Astrocyte of the hippocampus (primary cell): ENCODE results near the gene MORN1.
"Not testable (repeated sequence)": the region's sequence is repeated elsewhere in the genome, so short reads cannot be mapped to it uniquely, and the experiment has no call there.

Experiments
- DNase-seq: peaks from one replicate; pipeline ENCODE4 v3.0.0; 2011; ENCODE audit warnings: low read depth, low spot score

MORN1 gene

DNA sequence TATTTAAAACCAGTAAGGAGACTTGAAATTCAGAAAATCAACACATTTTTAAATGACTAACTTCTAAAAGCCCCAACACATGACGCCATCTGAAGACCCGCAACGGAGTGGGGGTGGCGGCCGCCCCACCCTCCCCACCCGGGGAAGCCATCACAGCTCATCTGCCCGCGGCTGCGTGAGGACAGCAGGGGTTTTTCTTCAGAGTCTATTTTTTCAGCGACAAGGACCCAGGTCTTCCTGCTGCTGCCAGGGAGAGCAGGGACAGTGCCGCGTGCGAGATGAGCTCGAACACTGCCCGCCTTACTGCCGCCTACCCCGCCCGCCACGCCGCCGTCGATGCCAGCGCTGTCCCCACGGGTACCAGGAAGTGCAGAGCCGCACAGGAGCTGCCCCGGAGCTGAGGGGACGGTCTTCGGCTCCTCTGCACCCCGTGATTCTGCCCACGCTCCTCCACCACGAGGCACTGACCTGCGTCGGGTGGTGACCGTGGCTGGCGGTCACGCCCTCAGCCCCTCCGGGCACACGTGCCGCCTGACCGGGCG lies 84.2 kb downstream of the MORN1 start:
- no peak for DNase-seq

DNA sequence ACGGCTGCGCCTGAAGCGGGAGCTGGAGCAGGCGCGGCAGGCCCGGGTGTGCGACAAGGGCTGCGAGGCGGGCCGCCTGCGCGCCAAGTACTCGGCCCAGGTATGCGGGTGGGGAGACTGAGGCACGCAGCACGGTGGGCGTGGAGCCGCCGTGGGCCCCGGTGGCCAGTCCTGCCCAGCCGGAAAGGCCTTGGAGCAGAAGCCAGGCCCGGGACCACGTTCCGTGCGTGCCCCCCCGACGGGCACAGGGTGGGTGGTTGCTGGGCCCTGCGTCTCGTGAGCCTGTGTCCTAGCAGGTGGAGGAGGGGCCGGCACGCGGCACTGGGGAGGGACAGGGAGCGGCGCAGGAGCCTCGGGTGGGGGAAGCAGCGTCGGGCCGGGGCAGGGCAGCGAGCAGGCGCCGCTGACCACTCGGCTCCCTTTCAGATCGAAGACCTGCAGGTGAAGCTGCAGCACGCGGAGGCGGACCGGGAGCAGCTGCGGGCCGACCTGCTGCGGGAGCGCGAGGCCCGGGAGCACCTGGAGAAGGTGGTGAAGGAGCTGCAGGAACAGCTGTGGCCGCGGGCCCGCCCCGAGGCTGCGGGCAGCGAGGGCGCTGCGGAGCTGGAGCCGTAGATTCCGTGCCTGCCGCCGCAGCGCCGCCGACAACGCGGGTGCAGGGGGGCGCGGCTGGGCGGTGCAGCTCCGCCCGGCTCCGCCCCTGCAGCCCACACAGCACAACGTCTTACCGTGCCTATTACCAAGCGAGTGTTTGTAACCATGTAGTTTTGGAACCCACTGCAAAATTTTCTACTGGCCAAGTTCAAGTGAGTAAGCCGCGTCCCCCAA lies 85.0 kb downstream of the MORN1 start:
- DNase-seq: no peak

DNA sequence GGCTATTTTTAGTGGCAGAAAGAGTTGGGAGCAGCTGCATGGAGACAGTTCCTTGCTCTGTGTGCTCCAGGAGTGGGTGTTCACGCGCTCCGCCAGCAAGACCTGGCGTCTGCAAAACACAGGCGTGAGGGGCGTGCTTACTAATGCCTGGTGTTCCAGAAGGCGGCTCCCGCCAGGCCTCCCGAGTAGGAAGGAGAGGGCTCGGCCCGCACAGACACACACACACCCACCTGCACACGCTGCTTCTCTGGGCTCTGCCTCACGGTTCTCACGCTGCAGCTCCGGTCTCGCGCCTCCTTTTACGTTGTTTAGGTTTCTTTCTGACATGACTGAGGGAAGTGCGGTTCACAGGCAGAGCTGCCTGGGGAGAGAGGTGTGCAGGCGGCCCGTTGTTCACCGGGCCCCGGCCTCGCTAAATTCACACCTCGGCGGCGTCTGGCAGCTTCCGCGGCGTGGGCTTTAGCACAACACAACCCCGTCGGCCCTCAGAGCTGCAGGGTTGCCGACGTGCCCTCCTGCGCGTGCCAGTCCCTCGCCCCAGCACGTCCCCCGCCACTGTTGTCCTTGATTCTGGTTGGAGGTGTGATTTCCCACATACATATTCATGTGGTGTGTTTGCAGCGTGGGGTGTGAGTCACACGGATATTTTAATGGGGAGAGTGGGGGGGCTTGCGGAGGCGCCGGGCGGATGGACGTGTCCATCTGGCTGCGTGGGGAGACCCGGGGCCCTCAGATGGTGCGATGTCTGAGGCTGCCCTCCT lies 86.3 kb downstream of the MORN1 start:
- peak; percentile 69 for DNase-seq

DNA sequence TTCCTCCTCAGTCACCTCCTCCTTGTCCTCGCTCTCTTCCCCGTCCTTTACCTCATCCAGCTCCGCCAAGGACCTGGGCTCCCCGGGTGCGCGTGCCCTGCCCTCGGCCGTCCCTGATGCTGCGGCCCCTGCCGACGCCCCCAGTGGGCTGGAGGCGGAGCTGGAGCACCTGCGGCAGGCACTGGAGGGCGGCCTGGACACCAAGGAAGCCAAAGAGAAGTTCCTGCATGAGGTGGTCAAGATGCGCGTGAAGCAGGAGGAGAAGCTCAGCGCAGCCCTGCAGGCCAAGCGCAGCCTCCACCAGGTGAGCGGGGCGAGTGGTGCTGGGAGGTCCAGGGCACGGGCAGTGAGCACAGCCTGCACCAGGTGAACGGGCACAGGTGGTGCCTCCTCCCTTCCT lies 87.1 kb downstream of the MORN1 start:
- DNase-seq: no peak

DNA sequence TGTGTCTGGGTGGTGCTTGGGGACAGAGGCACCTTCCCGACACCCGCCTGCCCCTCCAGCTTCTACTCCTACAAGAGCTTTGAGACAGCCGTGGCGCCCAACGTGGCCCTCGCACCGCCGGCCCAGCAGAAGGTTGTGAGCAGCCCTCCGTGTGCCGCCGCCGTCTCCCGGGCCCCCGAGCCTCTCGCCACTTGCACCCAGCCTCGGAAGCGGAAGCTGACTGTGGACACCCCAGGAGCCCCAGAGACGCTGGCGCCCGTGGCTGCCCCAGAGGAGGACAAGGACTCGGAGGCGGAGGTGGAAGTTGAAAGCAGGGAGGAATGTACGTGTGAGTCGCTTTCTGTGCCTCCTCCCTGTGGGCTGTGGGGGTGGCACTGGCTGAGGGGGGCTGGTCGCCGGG lies 87.6 kb downstream of the MORN1 start:
- no peak for DNase-seq

DNA sequence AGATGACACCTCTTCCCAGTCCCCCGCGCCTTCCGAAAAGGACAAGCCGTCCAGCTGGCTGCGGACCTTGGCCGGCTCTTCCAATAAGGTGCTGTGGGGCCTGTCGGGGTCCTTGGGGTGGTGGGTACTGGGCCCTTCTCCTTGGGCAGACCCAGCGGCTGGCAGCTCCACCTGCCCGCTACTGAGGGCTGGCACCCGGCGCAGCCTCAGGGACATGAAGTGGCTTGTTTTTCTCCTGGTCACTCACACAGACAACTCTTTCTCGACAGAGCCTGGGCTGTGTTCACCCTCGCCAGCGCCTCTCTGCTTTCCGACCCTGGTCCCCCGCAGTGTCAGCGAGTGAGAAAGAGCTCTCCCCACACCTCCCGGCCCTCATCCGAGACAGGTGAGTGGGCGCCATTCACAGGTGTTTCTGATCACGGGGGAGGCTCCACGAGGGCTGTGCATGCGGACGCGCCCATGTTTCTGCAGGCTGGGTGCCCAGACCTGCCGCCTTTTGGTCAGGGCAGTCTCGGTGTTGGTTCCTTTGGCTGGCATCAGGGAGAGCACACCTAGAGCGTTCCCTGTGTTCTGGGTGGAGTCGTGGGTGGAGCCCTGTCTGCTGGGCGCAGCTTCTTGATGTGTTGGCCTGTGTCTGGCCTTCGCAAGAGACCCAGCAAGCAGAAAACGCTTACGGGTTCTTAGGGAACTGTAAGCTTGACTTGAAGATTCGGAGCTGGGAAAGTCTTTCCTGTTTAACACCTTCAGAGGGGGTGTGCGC lies 88.2 kb downstream of the MORN1 start:
- no peak for DNase-seq

DNA sequence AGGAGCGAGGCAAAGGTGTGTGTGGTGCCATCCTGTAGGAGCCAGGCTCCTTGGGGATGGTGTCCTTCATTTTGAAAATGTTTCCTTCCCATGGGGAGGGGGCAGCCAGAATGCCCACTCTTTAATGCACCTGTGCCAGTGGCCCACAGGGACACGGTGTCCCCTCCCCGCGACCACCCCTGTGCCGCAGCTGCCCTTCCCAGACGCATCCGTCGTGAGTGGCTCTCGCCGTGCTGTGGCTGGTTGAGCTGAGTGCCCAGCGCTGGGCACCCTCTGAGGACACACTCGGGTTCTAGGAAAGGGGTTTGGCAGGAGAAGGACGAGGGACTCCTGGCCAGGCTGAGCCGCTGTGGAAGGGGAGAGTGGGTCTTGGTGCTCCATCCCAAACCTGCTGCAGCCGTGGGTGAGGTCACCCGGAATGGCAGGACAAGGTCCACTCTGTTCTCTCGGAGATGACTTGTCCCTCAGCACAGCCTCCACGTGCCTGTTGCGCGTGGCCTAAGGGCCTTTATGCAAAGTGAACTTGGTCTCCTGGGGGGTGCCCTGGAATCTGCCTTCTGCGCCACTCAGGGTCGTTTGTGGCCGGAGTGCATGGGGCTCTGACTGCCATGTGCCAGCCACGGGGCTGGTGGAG lies 88.9 kb downstream of the MORN1 start:
- no peak for DNase-seq

DNA sequence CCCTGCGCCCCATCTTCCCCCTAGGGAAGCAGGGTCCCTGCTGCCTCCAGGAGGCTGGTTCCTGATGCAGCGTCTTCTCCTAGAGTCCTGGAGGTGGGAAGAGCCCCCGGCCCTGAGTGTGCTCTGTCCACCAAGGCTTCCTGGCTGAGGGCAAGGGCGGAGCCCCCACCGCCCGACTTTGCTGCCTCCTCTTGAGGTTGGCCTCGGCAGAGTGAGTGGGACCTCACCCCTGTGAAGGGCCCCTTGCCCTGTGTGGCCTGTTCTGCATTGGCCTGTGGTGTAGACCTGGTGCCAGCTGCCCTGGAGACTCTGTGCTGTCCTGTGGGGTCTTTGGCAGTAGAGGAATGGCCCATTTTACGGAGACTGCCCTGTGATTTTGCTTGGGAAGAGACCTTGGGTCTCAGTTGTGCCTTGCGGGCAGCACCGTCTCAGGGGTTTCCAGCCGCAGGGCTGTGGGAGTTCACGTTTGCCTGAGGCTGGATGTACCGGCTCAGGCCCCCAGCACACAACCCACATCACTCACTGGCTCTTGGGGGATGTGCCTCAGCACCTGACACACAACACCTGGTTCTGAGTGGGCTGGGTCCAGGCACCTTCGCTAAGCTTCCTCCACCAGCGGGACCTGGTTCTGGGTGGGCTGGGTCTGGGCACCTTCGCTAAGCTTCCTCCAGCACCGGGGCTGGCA lies 89.6 kb downstream of the MORN1 start:
- DNase-seq: no peak

DNA sequence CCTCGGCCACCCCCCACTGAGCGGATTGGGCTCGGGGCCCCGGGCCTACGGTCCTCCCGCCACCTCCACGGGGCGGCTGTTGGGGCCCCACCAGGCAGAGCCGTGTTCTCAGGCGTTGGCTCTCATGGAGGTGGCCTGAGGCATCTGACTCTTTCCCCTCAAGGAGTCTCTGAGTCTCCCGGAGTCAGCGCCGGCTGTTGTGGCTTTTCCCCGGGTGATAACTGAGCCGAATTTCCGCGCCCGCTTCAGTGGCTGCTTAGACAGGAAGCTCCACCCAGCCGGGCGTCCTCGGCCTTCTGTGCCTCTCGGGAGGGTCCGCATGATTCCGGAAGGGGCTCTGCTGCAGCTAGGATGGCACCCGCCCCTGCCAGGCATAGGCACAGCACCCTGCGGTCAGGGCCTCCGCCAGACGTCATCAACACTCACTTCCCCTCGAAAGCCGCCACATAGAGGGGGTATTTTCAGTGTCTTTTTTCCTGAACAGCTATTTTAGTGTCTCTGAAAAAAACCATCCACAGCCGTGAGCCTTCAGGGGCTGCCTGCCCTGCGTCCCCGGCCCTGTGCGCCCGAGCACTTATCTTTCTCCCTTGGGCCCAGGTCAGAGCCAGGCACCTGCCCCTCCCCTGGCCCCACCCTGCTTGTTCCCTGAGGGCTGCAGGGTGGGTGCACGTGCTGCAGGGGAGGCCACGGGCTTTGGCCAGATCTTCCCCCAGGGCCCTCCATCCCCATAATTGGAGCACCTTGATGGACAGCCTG lies 90.3 kb downstream of the MORN1 start:
- no peak for DNase-seq

DNA sequence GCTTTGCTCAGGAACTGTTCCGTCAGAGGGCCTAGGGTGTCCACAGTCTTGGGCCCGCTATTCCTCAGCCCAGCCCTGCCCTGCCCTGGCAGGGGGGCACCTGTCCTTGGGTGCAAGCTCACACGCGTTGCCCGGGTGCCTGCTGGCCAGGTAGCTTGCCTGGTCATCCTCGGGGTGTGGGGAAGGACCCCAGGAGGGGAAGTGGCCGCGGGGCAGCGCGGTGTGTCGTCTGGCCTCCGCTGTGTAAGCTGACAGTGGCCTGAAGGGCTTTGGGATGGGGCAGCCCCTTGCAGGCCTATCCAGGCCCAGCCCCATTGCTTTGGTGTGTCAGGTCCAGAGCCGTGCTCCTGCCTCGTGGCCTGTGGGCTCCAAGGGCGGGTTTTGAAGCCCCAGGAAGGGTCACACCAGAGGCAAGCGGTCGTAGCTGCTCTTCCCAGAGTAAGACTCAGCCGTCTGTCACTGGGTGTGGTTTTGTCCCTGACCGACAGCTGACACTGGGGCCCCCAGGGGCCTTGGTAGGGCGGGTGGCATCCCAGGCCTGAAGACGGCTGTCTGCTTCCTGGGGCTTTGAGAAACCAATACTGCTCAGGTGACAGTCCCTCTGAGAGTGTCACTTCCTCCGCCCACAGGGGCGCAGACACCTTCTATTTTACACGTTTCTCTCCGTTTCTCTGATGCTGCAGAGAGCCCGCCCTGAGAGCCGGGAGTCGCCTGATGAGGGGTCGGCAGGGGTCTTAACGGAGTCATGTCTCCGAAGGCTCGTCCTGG lies 91.2 kb downstream of the MORN1 start:
- DNase-seq: no peak

DNA sequence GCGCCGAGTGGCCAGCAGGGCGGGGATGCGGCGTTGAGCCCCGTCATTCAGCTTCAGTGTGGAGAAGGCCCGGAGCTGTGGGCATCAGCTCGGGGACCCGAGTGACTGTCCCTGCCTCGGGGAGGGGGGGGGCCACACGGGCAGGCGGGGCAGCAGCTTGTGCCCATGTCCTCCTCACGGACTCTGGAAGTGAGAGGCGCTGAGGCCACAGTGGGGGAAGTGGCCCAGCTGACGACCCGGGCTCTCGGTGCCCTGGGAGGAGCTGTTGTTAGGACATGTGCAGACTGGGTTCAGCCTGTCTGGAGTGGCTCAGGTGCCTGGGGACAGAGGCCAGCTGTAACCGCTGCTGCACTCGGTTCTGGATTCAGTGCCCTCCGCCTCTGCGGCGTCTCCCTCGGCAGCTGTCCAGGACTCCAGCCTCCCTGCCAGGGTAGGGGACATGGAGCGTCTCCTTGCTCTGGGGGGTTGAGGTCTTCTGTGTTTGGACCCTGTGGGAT lies 92.2 kb downstream of the MORN1 start:
- DNase-seq: no peak

DNA sequence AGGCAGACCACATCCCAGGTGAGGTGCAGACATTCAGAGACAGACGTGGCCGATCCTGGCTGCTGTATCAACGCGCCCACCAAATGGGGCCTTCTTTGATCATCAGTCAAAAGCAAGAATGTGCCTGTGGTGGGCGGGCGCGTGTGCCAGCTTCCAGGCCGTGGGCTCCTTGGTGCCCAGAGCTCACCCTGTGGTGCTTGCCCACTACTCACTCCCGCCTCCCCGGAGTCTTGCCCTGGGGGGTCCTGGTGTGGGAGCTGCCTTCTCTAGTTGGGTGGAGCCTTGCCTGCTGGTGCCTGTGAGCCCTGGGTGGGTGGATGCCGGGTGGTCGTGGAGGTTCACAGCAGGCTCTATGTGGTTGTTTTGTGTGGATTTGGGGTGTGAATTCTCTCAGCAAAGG lies 92.7 kb downstream of the MORN1 start:
- no peak for DNase-seq

DNA sequence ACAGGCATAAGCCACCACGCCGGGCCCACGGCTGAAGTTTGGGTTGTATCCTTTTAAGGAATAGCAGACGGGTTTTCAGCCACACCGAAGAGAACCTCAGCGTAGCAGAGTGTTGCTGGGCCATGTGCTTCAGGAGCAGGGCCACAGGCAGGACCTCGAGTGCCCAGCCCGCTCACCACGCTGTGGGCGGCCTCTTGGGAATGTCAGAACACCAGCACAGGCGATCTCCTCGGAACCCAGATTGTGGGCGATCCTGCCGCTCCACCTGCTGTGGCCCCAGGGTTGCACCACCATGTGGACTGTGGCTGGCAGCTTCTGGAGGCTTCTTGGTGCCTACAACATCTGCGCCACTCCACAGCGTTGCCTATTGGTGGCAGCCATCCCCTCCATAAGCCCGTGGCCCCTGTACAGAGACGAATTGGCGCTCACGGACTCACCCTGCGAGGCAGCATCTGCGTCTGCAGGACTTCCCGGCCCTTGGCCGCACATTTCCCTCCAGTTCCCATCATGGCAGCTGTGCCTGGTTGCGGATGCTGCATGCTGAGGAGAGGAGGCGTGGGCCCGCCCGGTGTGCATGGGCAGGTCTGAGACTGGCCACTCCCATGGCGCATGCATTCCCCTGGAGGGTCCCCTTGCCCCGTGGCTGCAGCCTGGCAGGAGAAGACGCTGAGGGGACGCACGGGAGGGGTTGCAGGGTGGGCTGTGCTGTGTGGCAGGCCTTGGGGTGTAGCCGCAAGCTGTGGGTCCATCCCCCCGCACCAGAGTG lies 93.9 kb downstream of the MORN1 start:
- DNase-seq: no peak

DNA sequence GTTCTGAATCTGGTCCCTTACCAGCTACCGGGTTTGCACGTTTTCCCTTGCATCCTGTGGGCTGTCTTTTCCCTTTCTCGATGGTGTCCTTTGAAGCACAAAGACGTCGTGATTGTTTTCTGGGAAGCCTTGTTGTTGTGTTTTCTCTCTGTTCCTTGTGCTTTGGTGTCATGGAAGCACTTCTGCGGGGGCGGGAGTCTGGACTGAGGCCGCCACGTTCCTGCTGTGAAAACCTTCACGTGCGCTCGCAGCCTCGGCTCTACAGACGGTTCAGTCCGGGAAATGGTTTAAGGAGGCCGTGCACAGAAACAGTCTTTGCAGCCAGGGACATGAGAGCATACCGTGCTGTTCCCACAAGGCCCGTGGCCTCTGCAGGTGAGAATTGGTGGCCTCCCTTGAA lies 94.7 kb downstream of the MORN1 start:
- no peak for DNase-seq

DNA sequence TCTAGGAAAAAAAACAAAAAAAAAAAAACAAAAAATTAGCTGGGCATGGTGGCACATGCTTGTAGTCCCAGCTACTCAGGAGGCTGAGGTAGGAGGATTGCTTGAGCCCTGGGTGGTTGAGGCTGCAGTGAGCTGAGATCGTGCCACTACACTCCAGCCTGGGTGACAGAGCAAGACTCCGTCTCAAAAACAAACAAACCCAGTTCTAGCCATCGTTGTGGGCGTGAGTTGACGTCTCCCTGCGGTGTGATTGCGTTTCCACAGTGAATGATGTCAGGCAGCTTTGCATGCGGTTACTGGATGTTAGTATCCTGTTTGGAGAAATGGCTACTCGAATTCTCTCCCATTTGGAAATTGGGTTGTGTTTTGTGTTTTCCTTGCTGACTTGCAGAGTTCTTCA lies 95.1 kb downstream of the MORN1 start:
- DNase-seq: not testable (repeated sequence)

DNA sequence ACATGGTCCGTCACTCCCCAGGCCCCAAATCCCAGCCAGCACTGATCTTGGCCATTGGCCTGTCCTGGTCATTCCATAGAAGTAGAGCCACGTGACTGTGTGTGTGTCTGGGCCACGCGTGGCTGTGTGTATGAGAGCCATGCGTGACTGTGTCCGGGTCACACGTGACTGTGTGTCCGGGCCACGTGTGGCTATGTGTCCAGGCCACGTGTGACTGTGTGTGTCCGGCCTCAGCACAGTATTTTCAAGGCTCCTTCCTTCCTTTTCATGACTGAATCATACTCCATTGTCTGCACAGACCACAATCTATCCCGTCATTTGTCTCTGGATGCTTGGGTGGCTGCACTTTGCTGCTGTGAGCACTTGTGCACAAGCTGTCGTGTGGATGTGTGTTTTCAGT lies 95.8 kb downstream of the MORN1 start:
- no peak for DNase-seq

DNA sequence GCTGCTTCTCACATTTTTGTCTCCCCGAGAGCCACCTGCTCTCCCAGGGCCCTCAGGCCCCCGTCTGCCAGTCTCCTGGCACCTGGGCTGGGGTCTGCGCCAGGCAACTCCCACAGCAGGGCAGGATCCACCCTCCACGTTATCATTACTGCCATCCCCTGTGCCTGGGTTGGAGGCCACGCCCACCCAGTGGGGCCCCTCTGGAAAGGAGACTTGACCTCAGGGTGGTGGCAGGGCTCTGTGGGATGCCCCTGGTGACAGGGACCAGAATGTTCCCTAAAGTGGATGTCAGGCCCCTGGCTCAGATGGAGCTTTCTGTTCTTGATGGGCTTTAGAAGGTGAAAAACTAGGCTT lies 96.7 kb downstream of the MORN1 start:
- no peak for DNase-seq

DNA sequence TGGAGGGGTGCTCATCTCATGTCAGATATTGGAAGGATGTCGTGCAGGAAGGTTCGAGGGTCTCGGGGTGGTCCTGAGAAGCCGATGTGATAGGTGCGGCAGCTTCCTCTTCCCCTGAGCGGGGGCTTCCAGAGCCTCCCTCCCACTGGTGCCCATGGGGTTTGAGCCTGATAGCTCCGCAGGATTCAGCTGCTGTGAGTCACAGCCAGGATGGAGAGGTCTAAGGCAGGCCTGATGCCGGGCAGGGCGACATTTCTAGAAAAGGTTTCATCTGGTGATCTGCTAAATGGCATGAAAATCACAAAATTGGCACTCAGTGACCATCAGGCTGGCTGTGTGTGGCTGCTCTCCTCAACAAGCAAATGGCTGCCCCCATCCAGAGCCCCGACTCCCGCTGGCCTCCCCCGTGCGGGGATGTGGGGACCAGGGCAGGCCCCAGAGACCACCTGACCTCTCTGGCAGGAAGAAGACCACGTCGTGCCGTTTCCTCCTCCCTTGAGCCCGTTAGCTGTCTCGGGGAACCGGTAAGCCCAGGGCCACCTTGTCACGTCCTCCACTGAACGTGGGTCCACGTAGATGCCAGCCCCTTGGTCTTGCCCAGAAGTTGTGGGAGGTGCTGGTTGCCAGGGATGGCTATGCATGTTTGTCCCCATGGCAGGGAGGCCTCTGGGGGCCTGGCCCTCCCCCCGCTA lies 97.2 kb downstream of the MORN1 start:
- DNase-seq: peak; percentile 53
